Testis (tissue), 3 donors: ENCODE data around the gene NAXD. TPM values are rescaled to one million over a fixed set of nuclear protein-coding genes. Genes with fewer than 3 reads are reported as not detected.
A peak's percentile ranks its signal among the peaks of the same experiment; 100 is the strongest.

Experiments used
- DNase-seq: peaks from one replicate; pipeline ENCODE4 v3.0.0-alpha.2; 2019
- H3K27ac ChIP-seq, 2 donors: fragments of 200-600 bp; sonication (generic); one replicate each; pipeline ENCODE4 v1.5.1; 2019
- H3K27me3 ChIP-seq: fragments of 200-600 bp; sonication (generic); one replicate; pipeline ENCODE4 v1.5.1; 2019
- H3K36me3 ChIP-seq: fragments of 200-600 bp; sonication (generic); one replicate; pipeline ENCODE4 v1.5.1; 2017; ENCODE audit warnings: low read depth; ENCODE audit errors: missing control alignments
- H3K4me1 ChIP-seq: fragments of 200-600 bp; sonication (generic); one replicate; pipeline ENCODE4 v1.5.1; 2019
- H3K4me3 ChIP-seq, 2 donors: fragments of 200-600 bp; sonication (generic); one replicate each; pipeline ENCODE4 v1.5.1; 2017 to 2019
- H3K9me3 ChIP-seq: fragments of 200-600 bp; sonication (generic); one replicate; pipeline ENCODE4 v1.5.1; 2017
- POLR2A ChIP-seq: fragments of 450-650 bp; IDR thresholded peaks from one replicate; pipeline ENCODE4 v1.6.1; 2017; ENCODE audit warnings: antibody characterized with exemption, mild to moderate bottlenecking, moderate library complexity
- WGBS, 2 donors: methylation state at CpG; one replicate each; pipeline ENCODE4 v1.1.5; 2018; 5-methylcytosine and 5-hydroxymethylcytosine counted together
- intact Hi-C: fragments of 100-400 bp; cut with DNase I; formaldehyde crosslinking; loops from one replicate; pipeline ENCODE4 v1.15.1; 2023; ENCODE audit warnings: low total_unique reads
- polyA plus RNA-seq: library from polyadenylated mRNA; stranded (reverse); fragments of 350-450 nt; fragmentation: Illumina TruSeq; extraction: RNeasy Lipid Tissue Mini Kit (QIAGEN cat#74804); gene quantifications from one replicate; pipeline ENCODE4 v1.2.3, GENCODE V29; 2014; ENCODE audit warnings: low read depth, low replicate concordance; ENCODE audit not compliant: insufficient read depth
- total RNA-seq, 2 donors: library from RNA; depleted of rRNA; stranded (reverse); fragments of >200 nt; gene quantifications; one replicate each; pipeline ENCODE4 v1.2.3, GENCODE V29; 2016
- TF ChIP-seq, protein P1 (sequence below), 3 experiments: fragments of 450-650 bp in 2 of 3; fragments of 200-600 bp in 1 of 3; sonication (generic) in 1 of 3; IDR thresholded peaks; one replicate each; pipeline ENCODE4 v1.5.1; 2016 to 2019; ENCODE audit warnings: antibody characterized with exemption in 3 of 3, mild to moderate bottlenecking in 2 of 3, moderate library complexity in 1 of 3

Gene NAXD
- total and polyA plus RNA-seq, 3 donors from 2014 or later = 63.2 to 75.3 (median 66.4) TPM

DNA sequence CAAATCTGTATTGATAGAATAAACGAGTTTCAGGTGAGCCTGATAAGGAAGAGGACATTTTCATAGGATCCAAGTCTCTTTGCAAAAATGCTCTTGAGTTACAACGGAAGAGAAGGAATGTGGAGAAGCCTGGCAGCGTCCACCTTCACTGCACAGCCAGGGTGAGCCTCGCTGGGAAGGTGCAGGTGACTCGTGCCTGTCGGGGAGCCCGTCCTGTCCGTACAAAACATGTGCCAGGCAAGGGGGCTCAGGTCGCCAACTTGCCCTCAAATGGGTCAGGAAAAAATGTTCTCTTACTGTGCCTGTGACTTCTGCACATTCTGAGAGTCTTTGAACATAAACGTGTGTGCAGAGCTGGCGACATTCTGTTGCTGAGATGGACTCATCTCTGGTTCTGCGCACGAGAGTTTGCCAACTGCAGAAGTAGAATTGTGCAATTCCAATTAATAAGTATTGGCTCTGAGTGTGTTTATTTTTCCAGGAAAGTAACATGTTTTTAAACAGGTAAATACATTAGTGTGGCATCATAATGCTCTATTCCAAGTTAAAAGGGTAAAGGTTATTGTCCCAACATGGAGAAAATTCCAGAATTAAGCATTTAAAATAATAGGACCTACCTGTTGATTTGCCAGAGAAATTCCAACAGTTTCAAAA is 28.6 kb downstream of the NAXD start:
- 82 to 89% methylated on average over 13 of the region's 13 CpGs for WGBS, 2 donors
- H3K9me3 ChIP-seq = no peaks in the 10 kb centered on the region
- peaks cover 33% of the 10 kb centered on the region for H3K4me1 ChIP-seq
- H3K4me3 ChIP-seq = no peak overlapping the region
- H3K27ac ChIP-seq = no peak overlapping the region
- no peak for DNase-seq
- H3K36me3 ChIP-seq = no peaks in the 10 kb centered on the region
- no peaks in the 10 kb centered on the region for H3K27me3 ChIP-seq
- TF ChIP-seq, protein P1, sequence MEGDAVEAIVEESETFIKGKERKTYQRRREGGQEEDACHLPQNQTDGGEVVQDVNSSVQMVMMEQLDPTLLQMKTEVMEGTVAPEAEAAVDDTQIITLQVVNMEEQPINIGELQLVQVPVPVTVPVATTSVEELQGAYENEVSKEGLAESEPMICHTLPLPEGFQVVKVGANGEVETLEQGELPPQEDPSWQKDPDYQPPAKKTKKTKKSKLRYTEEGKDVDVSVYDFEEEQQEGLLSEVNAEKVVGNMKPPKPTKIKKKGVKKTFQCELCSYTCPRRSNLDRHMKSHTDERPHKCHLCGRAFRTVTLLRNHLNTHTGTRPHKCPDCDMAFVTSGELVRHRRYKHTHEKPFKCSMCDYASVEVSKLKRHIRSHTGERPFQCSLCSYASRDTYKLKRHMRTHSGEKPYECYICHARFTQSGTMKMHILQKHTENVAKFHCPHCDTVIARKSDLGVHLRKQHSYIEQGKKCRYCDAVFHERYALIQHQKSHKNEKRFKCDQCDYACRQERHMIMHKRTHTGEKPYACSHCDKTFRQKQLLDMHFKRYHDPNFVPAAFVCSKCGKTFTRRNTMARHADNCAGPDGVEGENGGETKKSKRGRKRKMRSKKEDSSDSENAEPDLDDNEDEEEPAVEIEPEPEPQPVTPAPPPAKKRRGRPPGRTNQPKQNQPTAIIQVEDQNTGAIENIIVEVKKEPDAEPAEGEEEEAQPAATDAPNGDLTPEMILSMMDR (IDR thresholded peaks at IDR 0.05) = no peak
- no peak for TF ChIP-seq POLR2A
- intact Hi-C loops = no loop called here

DNA sequence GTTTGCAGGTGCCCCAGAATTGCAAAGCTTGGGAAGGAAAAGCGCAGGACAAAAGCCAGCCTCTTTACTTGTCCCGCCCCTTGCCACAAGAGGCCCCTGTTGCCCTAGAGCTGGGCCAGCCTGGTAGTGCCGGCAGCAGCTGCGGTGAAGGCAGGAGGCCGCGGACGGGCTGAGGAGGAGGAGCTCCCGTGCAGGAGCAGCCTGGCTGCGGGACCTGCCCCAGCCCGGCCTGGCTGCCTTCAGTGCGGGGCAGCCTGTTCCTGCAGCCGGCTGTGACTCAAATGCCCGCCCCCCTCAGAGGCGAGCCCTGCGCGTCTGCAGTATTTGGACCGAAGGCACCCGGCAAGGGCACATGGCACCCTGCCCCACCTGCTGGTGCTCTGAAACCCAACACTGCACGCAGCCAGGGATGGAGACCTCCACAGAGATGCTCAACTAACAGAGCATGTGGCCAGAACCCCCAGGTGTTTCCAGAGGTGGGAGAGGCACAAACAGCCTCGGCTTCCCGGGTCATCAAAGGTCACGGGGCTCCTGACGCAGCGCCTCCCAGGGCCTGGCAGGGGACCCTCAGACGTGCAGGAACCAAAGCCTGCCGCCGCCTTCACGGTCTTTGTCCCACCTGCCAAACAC is 29.7 kb downstream of the NAXD start:
- 41 to 44% methylated on average over 18 to 27 of the region's 28 CpGs for WGBS, 2 donors
- TF ChIP-seq, protein P1 (IDR thresholded peaks at IDR 0.05) = peak in 2 of 3 experiments; percentile 15 to 23
- no peak for TF ChIP-seq POLR2A
- peaks cover 34% of the 10 kb centered on the region for H3K4me1 ChIP-seq
- no peaks in the 10 kb centered on the region for H3K36me3 ChIP-seq
- peak; percentile 74 for DNase-seq
- H3K27ac ChIP-seq = no peak overlapping the region
- no peaks in the 10 kb centered on the region for H3K27me3 ChIP-seq
- intact Hi-C loops = no loop called here
- H3K9me3 ChIP-seq = no peaks in the 10 kb centered on the region
- H3K4me3 ChIP-seq = no peak overlapping the region

DNA sequence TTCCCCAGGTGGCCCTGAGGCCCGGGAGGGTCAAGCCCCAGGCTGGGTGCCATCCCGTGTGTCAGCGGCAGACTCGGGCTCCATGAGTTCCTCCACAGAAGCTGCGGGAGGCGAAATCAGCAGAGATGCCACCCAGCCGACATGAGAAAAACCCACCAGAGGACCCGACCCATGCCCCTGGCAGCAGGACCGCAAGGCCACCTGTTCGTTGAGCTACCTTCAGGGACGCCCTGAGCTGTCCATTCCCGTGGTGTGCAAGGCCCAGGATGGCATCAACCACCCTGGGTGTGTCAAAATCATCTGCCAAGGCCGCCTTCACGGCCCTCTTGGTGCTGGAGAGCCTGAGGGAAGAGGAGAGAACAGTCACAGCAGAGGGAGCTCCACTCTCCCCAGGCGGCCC is 30.4 kb downstream of the NAXD start:
- Histone ChIP-seq H3K36me3 (no peaks in the 10 kb centered on the region), H3K4me1 (peaks cover 28% of the 10 kb centered on the region), H3K4me3 (no peak overlapping the region), H3K27ac (no peak overlapping the region), H3K27me3 (no peaks in the 10 kb centered on the region), H3K9me3 (no peaks in the 10 kb centered on the region)
- no peak for DNase-seq
- TF ChIP-seq, protein P1 (IDR thresholded peaks at IDR 0.05) = no peak
- no peak for TF ChIP-seq POLR2A
- intact Hi-C loops = no loop called here
- WGBS, 2 donors = 77 to 95% methylated on average over 8 to 13 of the region's 15 CpGs

DNA sequence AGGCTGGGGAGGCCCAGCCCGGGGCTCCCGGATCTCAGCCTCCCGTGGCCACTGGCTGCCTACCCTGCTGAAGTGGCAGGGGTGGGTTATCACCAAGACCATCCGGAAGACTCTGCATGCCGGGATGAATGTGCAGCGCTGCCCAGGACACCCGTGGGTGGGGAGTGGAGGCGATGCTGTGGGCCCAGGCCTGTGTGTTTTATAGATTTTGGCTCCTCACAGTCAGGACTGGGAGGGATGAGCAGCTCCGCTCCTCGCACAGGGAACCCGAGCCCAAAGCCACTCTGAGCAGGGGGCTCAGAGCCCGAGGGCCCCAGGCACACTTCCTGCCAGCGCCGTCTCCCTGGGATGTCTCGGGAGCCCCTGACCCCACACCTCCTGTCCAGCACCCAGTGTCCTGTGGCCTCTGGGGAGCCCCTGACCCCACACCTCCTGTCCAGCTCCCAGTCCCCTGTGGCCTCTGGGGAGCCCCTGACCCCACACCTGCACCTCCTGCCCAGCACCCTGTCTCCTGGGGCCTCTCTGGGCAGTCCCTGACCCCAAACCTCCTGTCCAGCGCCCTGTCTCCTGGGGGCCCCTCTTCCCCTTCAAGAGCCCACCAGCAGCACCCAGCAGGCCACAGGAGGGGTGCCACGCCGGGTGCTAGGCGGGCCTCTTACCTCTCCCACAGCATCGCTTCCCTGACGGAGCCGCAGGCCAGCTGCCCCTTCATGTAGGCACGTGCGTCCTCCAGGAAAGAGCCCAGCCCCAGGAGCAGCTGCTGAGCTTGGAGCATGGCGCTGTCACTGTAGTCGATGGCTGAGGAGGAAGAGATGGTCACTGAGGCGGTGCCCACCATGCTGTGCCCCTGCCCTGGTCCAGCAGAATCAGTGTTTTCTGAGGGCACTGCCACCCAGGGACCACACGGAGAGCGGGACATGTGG is 31.4 kb downstream of the NAXD start:
- WGBS, 2 donors = 91 to 96% methylated on average over 18 to 29 of the region's 29 CpGs
- H3K4me1 ChIP-seq = peaks cover 20% of the 10 kb centered on the region
- no peaks in the 10 kb centered on the region for H3K9me3 ChIP-seq
- H3K27me3 ChIP-seq = no peaks in the 10 kb centered on the region
- no peak for DNase-seq
- no peak overlapping the region for H3K27ac ChIP-seq
- TF ChIP-seq, protein P1 (IDR thresholded peaks at IDR 0.05) = no peak
- TF ChIP-seq POLR2A = no peak
- no peaks in the 10 kb centered on the region for H3K36me3 ChIP-seq
- no peak overlapping the region for H3K4me3 ChIP-seq
- intact Hi-C loops = no loop called here
